Esophagus squamous epithelium (tissue), 5 donors: ENCODE measurements around the gene ACKR4. TPM values are rescaled to one million over a fixed set of nuclear protein-coding genes. Genes with fewer than 3 reads are reported as not detected.
A peak's percentile ranks its signal among the peaks of the same experiment; 100 is the strongest.

ENCODE experiments used
- DNase-seq: peaks from one replicate; lab custom pipeline; 2025; lab: John Stamatoyannopoulos, UW
- H3K27ac ChIP-seq, 4 donors: fragments of 200-600 bp; sonication (generic); one replicate each; pipeline ENCODE4 v1.5.1; 2016 to 2019; ENCODE audit warnings: mild to moderate bottlenecking in 1 of 4
- H3K27me3 ChIP-seq, 4 donors: fragments of 200-600 bp; sonication (generic); 1 replicate in 3 of 4; 2 replicates in 1 of 4; pipeline versions ENCODE4 v1.5.1 to v1.6.0; 2017 to 2021; ENCODE audit warnings: antibody characterized with exemption in 1 of 4
- H3K36me3 ChIP-seq, 3 donors: fragments of 200-600 bp; sonication (generic); one replicate each; pipeline ENCODE4 v1.5.1; 2016 to 2019
- H3K4me1 ChIP-seq, 3 donors: fragments of 200-600 bp; sonication (generic); one replicate each; pipeline ENCODE4 v1.5.1; 2017 to 2019
- H3K4me3 ChIP-seq, 4 donors: fragments of 200-600 bp; sonication (generic); 1 replicate in 3 of 4; 2 replicates in 1 of 4; pipeline ENCODE4 v1.5.1; 2016 to 2019; ENCODE audit warnings: mild to moderate bottlenecking in 2 of 4, moderate library complexity in 1 of 4
- H3K9me3 ChIP-seq, 3 donors: fragments of 200-600 bp; sonication (generic); one replicate each; pipeline ENCODE4 v1.5.1; 2016 to 2019
- CTCF ChIP-seq, 6 experiments: fragments of 450-650 bp in 4 of 6; fragments of 200-600 bp in 2 of 6; sonication (generic) in 2 of 6; IDR thresholded peaks; one replicate each; pipeline ENCODE4 v1.5.1; 2016 to 2019; ENCODE audit warnings: antibody characterized with exemption in 6 of 6, mild to moderate bottlenecking in 4 of 6, moderate library complexity in 4 of 6
- POLR2A ChIP-seq, 4 donors: fragments of 450-650 bp; IDR thresholded peaks; one replicate each; pipeline ENCODE4 v1.6.1; 2017; ENCODE audit warnings: antibody characterized with exemption in 4 of 4, mild to moderate bottlenecking in 4 of 4, moderate library complexity in 3 of 4
- WGBS, 2 donors: methylation state at CpG; one replicate each; pipeline ENCODE4 v1.1.5; 2018; 5-methylcytosine and 5-hydroxymethylcytosine counted together
- intact Hi-C: fragments of 100-400 bp; cut with DNase I; formaldehyde crosslinking; loops from one replicate; pipeline ENCODE4 v1.15.0; 2022
- total RNA-seq, 4 donors: library from RNA; depleted of rRNA; stranded (reverse); fragments of >200 nt; gene quantifications; one replicate each; pipeline ENCODE4 v1.1.0, GENCODE V29; 2016
- donor health status: DM: yes; HTN: yes; CAD: no.

The ACKR4 gene
- total RNA-seq, 4 donors from 2014 or later: 0.31 to 1.1 (median 0.88) TPM; not detected in 1

GRCh38 chr3:132593947-132594323 is 3.1 kb upstream of the ACKR4 start:
- Histone ChIP-seq H3K9me3 (no peaks in the 10 kb centered on the region), H3K4me1 (peaks cover 0 to 18% (median 12%) of the 10 kb centered on the region in 3 donors), H3K4me3 (no peak overlapping the region), H3K36me3 (peaks cover 0 to 15% (median 7%) of the 10 kb centered on the region in 3 donors), H3K27me3 (no peaks in the 10 kb centered on the region), H3K27ac (peak overlapping the region in 2 of 4 donors; percentile 31 to 54)
- WGBS, 2 donors: 30 to 31% methylated on average over 3 of the region's 3 CpGs
- TF ChIP-seq POLR2A (IDR thresholded peaks at IDR 0.05) (no peak), CTCF (IDR thresholded peaks at IDR 0.05) (no peak)
- DNase-seq: no peak
- intact Hi-C loops: no loop called here

- DNase-seq: no peak
- intact Hi-C loops: no loop called here
- no peaks in the 10 kb centered on the region for H3K27me3 ChIP-seq
- H3K4me3 ChIP-seq: no peak overlapping the region
- TF ChIP-seq CTCF (IDR thresholded peaks at IDR 0.05) (no peak), POLR2A (IDR thresholded peaks at IDR 0.05) (no peak)
- peaks cover 0 to 18% (median 12%) of the 10 kb centered on the region in 3 donors for H3K4me1 ChIP-seq
- no peak overlapping the region for H3K27ac ChIP-seq
- peaks cover 0 to 21% (median 7%) of the 10 kb centered on the region in 3 donors for H3K36me3 ChIP-seq
- H3K9me3 ChIP-seq: no peaks in the 10 kb centered on the region
These were observed 2.6 kb upstream of the ACKR4 start for GRCh38 chr3:132594498-132594897.

GRCh38 chr3:132595014-132595413 is 2.1 kb upstream of the ACKR4 start:
- peaks cover 0 to 22% (median 7%) of the 10 kb centered on the region in 3 donors for H3K36me3 ChIP-seq
- intact Hi-C loops: no loop called here
- DNase-seq: no peak
- no peak overlapping the region for H3K4me3 ChIP-seq
- TF ChIP-seq CTCF (IDR thresholded peaks at IDR 0.05) (no peak), POLR2A (IDR thresholded peaks at IDR 0.05) (no peak)
- no peaks in the 10 kb centered on the region for H3K9me3 ChIP-seq
- no peaks in the 10 kb centered on the region for H3K27me3 ChIP-seq
- H3K4me1 ChIP-seq: peaks cover 0 to 18% (median 12%) of the 10 kb centered on the region in 3 donors
- no peak overlapping the region for H3K27ac ChIP-seq

- DNase-seq: no peak
- Histone ChIP-seq H3K27me3 (no peaks in the 10 kb centered on the region), H3K36me3 (peaks cover 0 to 22% (median 7%) of the 10 kb centered on the region in 3 donors), H3K9me3 (no peaks in the 10 kb centered on the region), H3K4me1 (peaks cover 0 to 18% (median 12%) of the 10 kb centered on the region in 3 donors), H3K27ac (no peak overlapping the region), H3K4me3 (no peak overlapping the region)
- intact Hi-C loops: no loop called here
- TF ChIP-seq CTCF (IDR thresholded peaks at IDR 0.05) (no peak), POLR2A (IDR thresholded peaks at IDR 0.05) (no peak)
These were observed 744 bp upstream of the ACKR4 start for GRCh38 chr3:132596326-132596725.

GRCh38 chr3:132597660-132598059 is 590 bp downstream of the ACKR4 start:
- Histone ChIP-seq H3K4me3 (no peak overlapping the region), H3K27me3 (no peaks in the 10 kb centered on the region), H3K9me3 (no peaks in the 10 kb centered on the region), H3K4me1 (peaks cover 0 to 18% (median 12%) of the 10 kb centered on the region in 3 donors), H3K36me3 (peaks cover 4 to 24% (median 7%) of the 10 kb centered on the region in 3 donors), H3K27ac (peak overlapping the region in 1 of 4 donors; percentile 1)
- TF ChIP-seq POLR2A (IDR thresholded peaks at IDR 0.05): no peak
- no peak for TF ChIP-seq CTCF (IDR thresholded peaks at IDR 0.05)
- WGBS, 2 donors: 82 to 85% methylated on average over 2 of the region's 2 CpGs
- intact Hi-C loops: no loop called here
- DNase-seq: no peak
